Measurements from ENCODE around the gene LIX1L. TPM values are rescaled to one million over a fixed set of nuclear protein-coding genes. Genes with fewer than 3 reads are reported as not detected.
"Not testable (repeated sequence)": the region's sequence is repeated elsewhere in the genome, so short reads cannot be mapped to it uniquely, and the experiment has no call there.

Gene LIX1L
- total and polyA plus RNA-seq, 8 donors = 28.9 to 45.7 (median 41.9) TPM

DNA sequence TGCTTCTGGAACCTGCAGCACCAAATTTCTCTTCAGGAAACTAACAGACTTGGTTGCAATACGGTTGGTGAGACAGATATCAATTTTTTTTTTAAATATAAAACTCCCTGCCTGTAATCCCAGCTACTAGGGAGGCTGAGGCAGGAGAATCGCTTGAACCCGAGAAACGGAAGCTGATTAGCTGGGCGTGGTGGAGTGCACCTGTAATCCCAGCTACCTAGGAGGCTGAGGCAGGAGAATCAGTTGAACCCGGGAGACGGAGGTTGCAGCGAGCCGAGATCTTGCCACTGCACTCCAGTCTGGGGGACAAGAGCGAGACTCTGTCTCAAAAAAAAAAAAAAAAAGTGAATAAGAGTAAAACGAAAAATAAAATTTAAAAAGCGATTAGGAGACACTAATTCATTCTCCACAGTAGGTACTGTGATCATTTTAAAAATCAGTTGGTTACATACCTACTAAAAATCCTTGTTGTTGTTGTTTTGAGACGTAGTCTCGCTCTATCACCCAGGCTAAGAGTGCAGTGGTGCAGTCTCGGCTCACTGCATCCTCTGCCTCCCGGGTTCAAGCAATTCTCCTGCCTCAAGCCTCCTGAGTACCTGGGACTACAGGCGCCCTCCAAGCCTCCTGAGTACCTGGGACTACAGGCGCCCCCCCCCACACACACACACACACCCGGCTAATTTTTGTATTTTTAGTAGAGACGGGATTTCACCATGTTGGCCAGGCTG lies 29.7 kb downstream of the LIX1L start:
- intact Hi-C loops (cut with DNase I) = no loop called here
- Histone ChIP-seq H3K4me3 (peak overlapping the region; percentile 58 to 71), H3K27ac (peak overlapping the region; percentile 95), H3K36me3 (peaks cover 0 to 14% of the 10 kb centered on the region in 2 donors), H3K4me1 (peaks cover 7 to 35% of the 10 kb centered on the region in 2 donors), H3K9me3 (no peaks in the 10 kb centered on the region), H3K27me3 (no peaks in the 10 kb centered on the region)
- TF ChIP-seq CTCF (IDR thresholded peaks at IDR 0.05) = no peak
- DNase-seq = no peak
- no peak for ATAC-seq

GRCh38 chr1:145927063-145927886 lies 30.5 kb downstream of the LIX1L start, which contains the start of gene RBM8A:
Gene RBM8A (minus strand): TSS chr1:145927484. CDS start chr1:145927426, 58 bp downstream.
- Histone ChIP-seq H3K27me3 (no peaks in the 10 kb centered on the region), H3K27ac (peak within 1 kb of the TSS; percentile 95), H3K36me3 (peaks cover 0 to 22% of the 10 kb centered on the region in 2 donors), H3K4me1 (peaks cover 7 to 35% of the 10 kb centered on the region in 2 donors), H3K9me3 (no peaks in the 10 kb centered on the region), H3K4me3 (peak within 1 kb of the TSS; percentile 58 to 71)
- peak; percentile 84 to 98 (median 96) for DNase-seq
- intact Hi-C loops (cut with DNase I) = no loop called here
- TF ChIP-seq CTCF (IDR thresholded peaks at IDR 0.05) = peak; percentile 44 to 69
- peak; percentile 99 for ATAC-seq

GRCh38 chr1:145926686-145927062 lies 31.1 kb downstream of the LIX1L start:
- peak; percentile 6 for ATAC-seq
- H3K27me3 ChIP-seq = no peaks in the 10 kb centered on the region
- intact Hi-C loops (cut with DNase I) = no loop called here
- H3K27ac ChIP-seq = peak overlapping the region; percentile 95
- peaks cover 7 to 32% of the 10 kb centered on the region in 2 donors for H3K4me1 ChIP-seq
- peaks cover 0 to 23% of the 10 kb centered on the region in 2 donors for H3K36me3 ChIP-seq
- peak overlapping the region; percentile 58 to 71 for H3K4me3 ChIP-seq
- H3K9me3 ChIP-seq = no peaks in the 10 kb centered on the region
- DNase-seq = no peak
- TF ChIP-seq CTCF (IDR thresholded peaks at IDR 0.05) = no peak

DNA sequence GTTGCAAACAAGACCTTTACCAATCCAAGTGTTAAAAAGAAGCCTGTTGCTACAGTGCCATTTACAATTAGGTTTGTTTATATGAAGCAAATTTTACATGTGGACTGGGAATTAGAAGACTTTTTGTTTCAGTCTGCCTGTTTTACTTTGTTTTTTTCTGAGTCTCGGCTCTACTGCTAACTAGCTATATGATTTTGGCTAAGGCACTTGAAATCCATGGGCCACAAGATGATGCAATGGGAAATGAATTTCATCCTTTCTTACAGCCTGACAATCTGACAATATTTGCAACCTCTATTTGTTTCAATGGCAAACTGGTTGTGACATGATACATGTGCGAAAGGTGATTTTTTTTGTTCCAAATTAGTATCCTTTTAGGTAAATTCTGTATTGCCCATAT lies 35.6 kb downstream of the LIX1L start:
- Histone ChIP-seq H3K9me3 (no peaks in the 10 kb centered on the region), H3K36me3 (peaks cover 0 to 23% of the 10 kb centered on the region in 2 donors), H3K27me3 (no peaks in the 10 kb centered on the region), H3K4me1 (peaks cover 19 to 57% of the 10 kb centered on the region in 2 donors), H3K27ac (peak overlapping the region in 1 of 2 donors; percentile 6), H3K4me3 (no peak overlapping the region)
- ATAC-seq = no peak
- no peak for DNase-seq
- intact Hi-C loops (cut with DNase I) = no loop called here
- no peak for TF ChIP-seq CTCF (IDR thresholded peaks at IDR 0.05)

DNA sequence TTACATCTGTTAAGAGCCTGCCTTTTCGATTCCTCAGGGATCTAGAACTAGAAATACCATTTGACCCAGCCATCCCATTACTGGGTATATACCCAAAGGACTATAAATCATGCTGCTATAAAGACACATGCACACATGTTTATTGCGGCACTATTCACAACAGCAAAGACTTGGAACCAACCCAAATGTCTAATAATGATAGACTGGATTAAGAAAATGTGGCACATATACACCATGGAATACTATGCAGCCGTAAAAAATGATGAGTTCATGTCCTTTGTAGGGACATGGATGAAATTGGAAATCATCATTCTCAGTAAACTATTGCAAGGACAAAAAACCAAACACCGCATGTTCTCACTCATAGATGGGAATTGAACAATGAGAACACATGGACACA lies 37.5 kb downstream of the LIX1L start:
- intact Hi-C loops (cut with DNase I); H3K27me3 ChIP-seq; ATAC-seq; H3K9me3 ChIP-seq; H3K27ac ChIP-seq; DNase-seq: not testable (repeated sequence)
- peak overlapping the region in 1 of 2 donors; percentile 93 for H3K4me3 ChIP-seq
- H3K4me1 ChIP-seq = peaks cover 14 to 55% of the 10 kb centered on the region in 2 donors
- H3K36me3 ChIP-seq = peaks cover 0 to 28% of the 10 kb centered on the region in 2 donors

Data from left lung (tissue), 10 donors.